Gastrocnemius medialis (tissue), 4 donors: ENCODE measurements around the gene JMJD7. TPM values are rescaled to one million over a fixed set of nuclear protein-coding genes. Genes with fewer than 3 reads are reported as not detected.

Experiments used
- ATAC-seq, 2 donors: fragments of 150-250 bp; one replicate each; pipeline ENCODE4 v1.9.1; 2016
- DNase-seq, 2 donors: peaks; one replicate each; pipeline ENCODE4 v3.0.0-alpha.2; 2019
- H3K27ac ChIP-seq, 4 donors: fragments of 200-600 bp; sonication (generic); 1 replicate in 1 of 4; 2 replicates in 3 of 4; pipeline ENCODE4 v1.5.1; 2016 to 2018; ENCODE audit warnings: mild to moderate bottlenecking in 2 of 4, moderate library complexity in 1 of 4
- H3K27me3 ChIP-seq, 3 donors: fragments of 200-600 bp; sonication (generic) in 2 of 3; 1 replicate in 1 of 3; 2 replicates in 2 of 3; pipeline versions ENCODE4 v1.5.1 to v1.6.0; 2016 to 2019; ENCODE audit warnings: mild to moderate bottlenecking in 1 of 3, moderate library complexity in 1 of 3
- H3K36me3 ChIP-seq, 2 donors: fragments of 200-600 bp; sonication (generic) in 1 of 2; one replicate each; pipeline ENCODE4 v1.5.1; 2017 to 2018
- H3K4me1 ChIP-seq, 2 donors: fragments of 200-600 bp; sonication (generic) in 1 of 2; one replicate each; pipeline ENCODE4 v1.5.1; 2016 to 2017; ENCODE audit warnings: mild to moderate bottlenecking in 2 of 2
- H3K4me3 ChIP-seq, 4 donors: fragments of 200-600 bp; sonication (generic) in 3 of 4; 1 replicate in 1 of 4; 2 replicates in 3 of 4; pipeline ENCODE4 v1.5.1; 2016 to 2019; ENCODE audit warnings: mild to moderate bottlenecking in 2 of 4
- H3K9me3 ChIP-seq, 3 donors: fragments of 200-600 bp; sonication (generic) in 2 of 3; 1 replicate in 1 of 3; 2 replicates in 2 of 3; pipeline ENCODE4 v1.5.1; 2016 to 2019
- POLR2A ChIP-seq, 2 donors: fragments of 450-650 bp; IDR thresholded peaks; one replicate each; pipeline ENCODE4 v1.6.1; 2017; ENCODE audit warnings: antibody characterized with exemption in 2 of 2, mild to moderate bottlenecking in 2 of 2, moderate library complexity in 2 of 2
- in situ Hi-C, 4 donors: fragments of 200-750 bp; cut with MboI; loops; one replicate each; pipeline versions ENCODE4 v1.15.0 to v1.8.0; 2017; ENCODE audit warnings: low sequenced_read_pairs in 4 of 4
- intact Hi-C: fragments of 100-400 bp; cut with DNase I; formaldehyde crosslinking; loops from one replicate; pipeline ENCODE4 v1.15.1; 2023; ENCODE audit warnings: low total_unique reads
- total RNA-seq, 4 donors: library from RNA; depleted of rRNA; stranded (reverse); fragments of >200 nt; gene quantifications; one replicate each; pipeline versions ENCODE4 v1.1.0 to v1.2.3, GENCODE V29; 2016
- TF ChIP-seq, protein P1 (sequence below), 5 experiments: fragments of 450-650 bp in 3 of 5; fragments of 200-600 bp in 2 of 5; sonication (generic) in 2 of 5; IDR thresholded peaks in 4 of 5; conservative IDR thresholded peaks in 1 of 5; 1 replicate in 4 of 5; 2 replicates in 1 of 5; pipeline ENCODE4 v1.5.1; 2016 to 2019; ENCODE audit warnings: antibody characterized with exemption in 5 of 5, mild to moderate bottlenecking in 3 of 5, moderate library complexity in 3 of 5

Gene JMJD7
- total RNA-seq, 4 donors from 2014 or later = 1.7 to 7.6 (median 3.9) TPM

DNA sequence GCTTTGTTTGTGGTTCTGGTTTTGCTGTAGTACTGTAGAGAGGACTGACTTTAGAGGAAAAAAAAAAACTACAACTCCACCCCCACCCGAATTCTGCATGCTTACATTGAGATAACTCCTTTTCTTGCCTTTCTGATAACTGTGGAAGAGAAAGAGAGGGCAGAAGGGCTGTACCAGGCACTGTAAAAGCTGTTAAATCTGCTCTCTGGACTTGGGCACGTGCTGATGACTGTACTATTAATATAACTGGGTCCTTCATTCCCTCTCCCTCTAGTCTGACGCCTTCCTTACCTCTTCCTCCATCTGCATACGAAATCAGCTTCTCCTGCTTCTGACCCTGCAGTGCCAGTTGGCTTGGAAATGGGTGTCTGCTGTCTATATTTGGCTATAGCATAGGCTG lies 38.7 kb upstream of the JMJD7 start:
- H3K4me3 ChIP-seq = no peak overlapping the region
- no peak for TF ChIP-seq POLR2A (IDR thresholded peaks at IDR 0.05)
- TF ChIP-seq, protein P1, sequence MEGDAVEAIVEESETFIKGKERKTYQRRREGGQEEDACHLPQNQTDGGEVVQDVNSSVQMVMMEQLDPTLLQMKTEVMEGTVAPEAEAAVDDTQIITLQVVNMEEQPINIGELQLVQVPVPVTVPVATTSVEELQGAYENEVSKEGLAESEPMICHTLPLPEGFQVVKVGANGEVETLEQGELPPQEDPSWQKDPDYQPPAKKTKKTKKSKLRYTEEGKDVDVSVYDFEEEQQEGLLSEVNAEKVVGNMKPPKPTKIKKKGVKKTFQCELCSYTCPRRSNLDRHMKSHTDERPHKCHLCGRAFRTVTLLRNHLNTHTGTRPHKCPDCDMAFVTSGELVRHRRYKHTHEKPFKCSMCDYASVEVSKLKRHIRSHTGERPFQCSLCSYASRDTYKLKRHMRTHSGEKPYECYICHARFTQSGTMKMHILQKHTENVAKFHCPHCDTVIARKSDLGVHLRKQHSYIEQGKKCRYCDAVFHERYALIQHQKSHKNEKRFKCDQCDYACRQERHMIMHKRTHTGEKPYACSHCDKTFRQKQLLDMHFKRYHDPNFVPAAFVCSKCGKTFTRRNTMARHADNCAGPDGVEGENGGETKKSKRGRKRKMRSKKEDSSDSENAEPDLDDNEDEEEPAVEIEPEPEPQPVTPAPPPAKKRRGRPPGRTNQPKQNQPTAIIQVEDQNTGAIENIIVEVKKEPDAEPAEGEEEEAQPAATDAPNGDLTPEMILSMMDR (IDR thresholded peaks at IDR 0.05 in 4 of 5, conservative IDR thresholded peaks at IDR 0.05 in 1 of 5) = no peak
- DNase-seq = no peak
- peak in 1 of 2 donors; percentile 62 for ATAC-seq
- in situ Hi-C loops = no loop called here
- H3K27me3 ChIP-seq = no peaks in the 10 kb centered on the region
- peak overlapping the region in 2 of 4 donors; percentile 11 to 64 for H3K27ac ChIP-seq
- no peaks in the 10 kb centered on the region for H3K36me3 ChIP-seq
- intact Hi-C loops = no loop called here
- peaks cover 47 to 48% of the 10 kb centered on the region in 2 donors for H3K4me1 ChIP-seq
- H3K9me3 ChIP-seq = no peaks in the 10 kb centered on the region

DNA sequence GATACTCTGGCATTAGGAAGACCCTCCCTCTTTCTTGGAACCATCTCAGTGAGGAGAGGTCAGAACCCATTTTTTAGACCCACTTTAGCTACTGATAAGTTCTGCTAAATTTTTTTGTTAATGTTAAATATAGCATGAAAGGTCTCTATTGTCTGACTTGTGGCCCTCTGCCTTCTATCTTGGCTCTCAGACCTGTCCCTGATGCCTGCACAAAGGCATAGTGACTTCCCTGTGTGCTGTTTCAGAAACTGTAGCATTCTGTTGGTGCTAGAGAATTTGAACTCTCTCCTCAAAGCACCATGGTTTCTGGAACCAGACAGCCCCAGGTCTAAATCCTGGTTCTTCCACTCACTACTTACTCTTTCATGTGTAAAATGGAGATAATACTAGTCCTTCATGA lies 38.2 kb upstream of the JMJD7 start:
- H3K4me3 ChIP-seq = no peak overlapping the region
- peaks cover 47 to 48% of the 10 kb centered on the region in 2 donors for H3K4me1 ChIP-seq
- H3K9me3 ChIP-seq = no peaks in the 10 kb centered on the region
- H3K36me3 ChIP-seq = no peaks in the 10 kb centered on the region
- ATAC-seq (no peak), DNase-seq (no peak)
- TF ChIP-seq POLR2A (IDR thresholded peaks at IDR 0.05) = no peak
- TF ChIP-seq, protein P1 (IDR thresholded peaks at IDR 0.05 in 4 of 5, conservative IDR thresholded peaks at IDR 0.05 in 1 of 5) = no peak
- in situ Hi-C loops (no loop called here), intact Hi-C loops (loop anchor here (2.0 kb wide), 1 partner anchor 15 kb away; the partner anchor contains the start of gene MAPKBP1)
- peak overlapping the region in 2 of 4 donors; percentile 11 to 64 for H3K27ac ChIP-seq
- H3K27me3 ChIP-seq = no peaks in the 10 kb centered on the region

DNA sequence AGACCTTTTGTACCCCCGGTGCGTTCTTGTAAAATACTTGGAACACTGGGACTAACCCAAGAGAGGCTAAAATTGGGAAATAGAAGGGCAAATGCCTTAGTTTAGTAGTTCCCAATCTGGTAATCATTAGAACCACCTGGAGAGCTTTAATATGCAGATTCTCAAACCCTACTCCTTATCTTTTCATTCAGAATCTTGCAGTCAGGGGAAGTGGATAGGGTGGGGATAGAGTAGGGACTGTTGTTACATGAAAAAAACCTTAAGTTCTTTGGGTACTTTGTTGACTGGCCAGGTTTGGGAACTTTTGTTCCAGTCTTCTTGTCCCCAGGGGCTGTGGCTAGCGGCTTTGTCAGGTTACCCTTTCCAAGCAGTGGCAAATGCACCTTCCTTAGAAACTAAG lies 37.7 kb upstream of the JMJD7 start:
- DNase-seq (no peak), ATAC-seq (no peak)
- intact Hi-C loops = loop anchor here (2.0 kb wide), 1 partner anchor 15 kb away; the partner anchor contains the start of gene MAPKBP1
- Histone ChIP-seq H3K9me3 (no peaks in the 10 kb centered on the region), H3K36me3 (no peaks in the 10 kb centered on the region), H3K4me1 (peaks cover 47 to 48% of the 10 kb centered on the region in 2 donors), H3K4me3 (no peak overlapping the region), H3K27me3 (no peaks in the 10 kb centered on the region), H3K27ac (peak overlapping the region in 3 of 4 donors; percentile 47 to 77 (median 64))
- in situ Hi-C loops = no loop called here
- TF ChIP-seq, protein P1 (IDR thresholded peaks at IDR 0.05 in 4 of 5, conservative IDR thresholded peaks at IDR 0.05 in 1 of 5) = no peak
- no peak for TF ChIP-seq POLR2A (IDR thresholded peaks at IDR 0.05)

DNA sequence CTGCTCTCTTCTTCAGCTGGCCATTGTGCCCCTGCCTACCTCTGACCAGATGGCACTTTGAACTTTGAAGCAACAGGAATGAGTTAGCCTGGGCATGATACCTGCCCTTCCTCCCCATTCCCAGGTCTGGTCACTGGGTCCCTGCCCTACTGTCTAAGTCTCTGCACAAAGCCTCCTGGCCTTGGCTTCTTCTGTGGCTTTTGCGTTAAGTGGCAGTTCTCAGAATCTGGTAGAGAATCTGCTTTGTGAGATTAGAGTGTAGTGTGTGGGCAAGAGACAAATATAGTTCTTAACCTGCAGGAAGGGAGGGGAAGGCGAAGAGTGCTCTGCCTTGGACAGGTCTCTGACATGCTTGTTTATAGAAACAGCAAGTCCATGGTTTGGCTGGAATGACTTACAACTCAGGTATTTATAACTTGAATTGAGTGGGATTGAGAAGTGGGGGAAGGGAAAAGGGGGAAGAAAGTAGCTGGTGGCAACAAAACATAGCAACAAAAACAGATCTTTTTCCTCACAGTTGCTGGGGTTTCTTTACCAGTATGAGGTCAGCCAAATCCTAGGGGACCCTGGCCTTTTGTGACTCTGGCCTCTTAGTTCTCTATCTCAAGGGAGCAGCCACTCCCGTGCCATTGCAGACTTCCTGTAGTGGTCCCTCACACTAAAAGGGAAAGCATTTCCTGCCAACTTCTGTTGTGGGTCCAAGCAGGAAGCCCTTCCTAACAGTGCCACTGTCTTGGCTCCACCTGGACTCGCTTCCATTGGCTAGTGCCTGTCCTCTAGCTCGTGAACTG lies 36.9 kb upstream of the JMJD7 start:
- Histone ChIP-seq H3K36me3 (no peaks in the 10 kb centered on the region), H3K4me1 (peaks cover 47 to 48% of the 10 kb centered on the region in 2 donors), H3K27me3 (no peaks in the 10 kb centered on the region), H3K9me3 (no peaks in the 10 kb centered on the region), H3K4me3 (no peak overlapping the region), H3K27ac (peak overlapping the region; percentile 47 to 77 (median 66))
- in situ Hi-C loops (no loop called here), intact Hi-C loops (loop anchor here (2.0 kb wide), 1 partner anchor 16 kb away; the partner anchor contains the start of gene MAPKBP1)
- TF ChIP-seq, protein P1 (IDR thresholded peaks at IDR 0.05 in 4 of 5, conservative IDR thresholded peaks at IDR 0.05 in 1 of 5) = no peak
- TF ChIP-seq POLR2A (IDR thresholded peaks at IDR 0.05) = no peak
- DNase-seq (no peak), ATAC-seq (peak; percentile 20 to 32)
